COLO829 (cell line): ENCODE data around the gene NCK2.
"Not testable (repeated sequence)": the region's sequence is repeated elsewhere in the genome, so short reads cannot be mapped to it uniquely, and the experiment has no call there.

Experiments
- DNase-seq: peaks from one replicate; pipeline ENCODE4 v3.0.0; 2012; ENCODE audit warnings: low spot score

The NCK2 gene

GRCh38 chr2:105756435-105756834 lies 11.7 kb downstream of the NCK2 start:
- no peak for DNase-seq

- DNase-seq, result not testable (repeated sequence)
Measured at GRCh38 chr2:105756865-105757264, 12.2 kb downstream of the NCK2 start.

DNA sequence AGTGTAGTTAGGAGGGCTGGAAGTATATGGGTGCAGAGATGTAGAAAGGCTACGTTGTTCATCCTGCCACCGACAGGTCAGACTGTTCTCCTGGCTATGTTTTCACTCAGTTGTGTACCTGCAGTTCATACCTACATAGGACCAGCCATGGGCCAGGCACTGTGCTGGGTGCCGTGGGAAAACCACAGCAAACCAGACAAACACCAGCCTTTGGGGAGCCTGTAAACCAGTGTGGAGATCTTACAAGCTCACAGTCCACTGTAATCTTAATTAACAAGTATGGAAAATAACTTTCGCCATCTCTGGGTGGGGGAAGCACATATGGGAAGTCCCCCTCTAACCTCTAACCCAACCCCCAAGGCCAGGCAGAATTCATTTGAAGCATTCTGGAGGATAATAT lies 12.7 kb downstream of the NCK2 start:
- DNase-seq, result no peak

DNA sequence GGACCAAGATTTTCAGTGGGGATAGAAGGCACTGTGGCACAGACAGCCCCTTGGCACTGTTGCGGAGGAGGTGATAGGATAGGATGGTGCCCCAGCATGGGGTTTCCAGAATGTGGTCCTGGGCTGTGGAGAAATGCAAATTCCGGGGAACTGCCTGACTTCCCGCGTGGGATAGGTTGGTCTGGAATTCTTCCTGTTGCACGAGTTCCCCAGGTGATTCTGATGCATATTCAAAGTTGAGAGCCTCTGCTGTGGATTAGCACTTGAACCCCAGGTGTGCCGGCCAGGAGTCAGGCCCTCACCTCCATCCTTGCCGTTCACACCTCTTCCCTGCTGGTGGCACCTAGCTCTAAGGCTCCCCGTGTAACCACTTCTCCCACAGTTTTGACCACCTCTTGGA lies 15.5 kb downstream of the NCK2 start:
- DNase-seq, result no peak

DNA sequence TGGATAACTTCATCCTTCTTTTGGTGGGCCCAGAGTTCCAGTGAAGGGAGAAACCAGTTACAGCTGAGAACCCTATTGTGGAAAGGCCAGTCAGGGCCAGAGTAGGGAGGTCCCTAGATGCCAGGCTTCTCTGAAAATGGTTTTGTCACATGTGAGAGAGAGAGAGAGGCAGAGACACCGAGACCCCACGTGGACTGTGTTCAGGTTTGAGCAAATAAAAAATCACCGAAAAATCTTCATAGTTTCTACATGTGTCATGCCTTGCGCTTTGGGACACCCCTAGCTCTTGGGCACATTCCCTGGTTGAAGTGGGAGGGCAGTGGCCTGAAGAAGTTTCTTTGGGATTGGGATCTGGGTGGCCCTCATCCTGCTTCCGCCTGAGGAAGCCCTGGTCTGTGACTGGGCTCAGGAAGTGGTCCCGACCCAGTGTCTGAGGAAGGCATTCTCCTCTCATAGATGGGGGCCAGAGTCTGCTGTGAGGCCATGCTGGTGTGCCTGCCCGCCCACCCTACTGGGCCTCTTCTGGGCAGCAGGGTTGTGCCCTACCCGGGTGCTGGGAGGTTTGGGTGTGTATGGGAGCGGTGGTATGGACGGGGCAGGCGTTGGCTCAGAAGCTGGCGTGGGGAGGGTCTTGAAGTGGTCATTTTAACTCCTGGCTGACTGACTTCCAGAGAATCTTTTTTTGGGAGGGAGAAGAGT lies 16.1 kb downstream of the NCK2 start:
- no peak for DNase-seq

GRCh38 chr2:105761931-105762515 lies 17.3 kb downstream of the NCK2 start:
- DNase-seq, result no peak

DNA sequence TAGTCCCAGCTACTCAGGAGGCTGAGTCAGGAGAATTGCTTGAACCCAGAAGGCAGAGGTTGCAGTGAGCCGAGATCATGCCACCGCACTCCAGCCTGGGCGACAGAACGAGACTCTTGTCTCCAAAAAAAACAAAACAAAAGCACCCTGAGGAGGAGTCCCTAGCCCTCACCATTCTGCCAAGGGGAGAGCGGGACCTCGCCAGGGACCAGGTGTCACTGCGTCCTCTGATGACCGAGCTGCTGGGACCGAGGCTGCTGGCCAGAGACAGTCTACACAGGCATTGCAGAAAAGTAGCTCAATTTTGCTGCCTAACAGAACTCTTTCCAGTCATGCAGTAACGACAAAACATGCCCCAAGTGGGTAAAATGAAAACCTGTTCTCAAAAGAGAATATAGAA lies 18.4 kb downstream of the NCK2 start:
- DNase-seq, result no peak

DNA sequence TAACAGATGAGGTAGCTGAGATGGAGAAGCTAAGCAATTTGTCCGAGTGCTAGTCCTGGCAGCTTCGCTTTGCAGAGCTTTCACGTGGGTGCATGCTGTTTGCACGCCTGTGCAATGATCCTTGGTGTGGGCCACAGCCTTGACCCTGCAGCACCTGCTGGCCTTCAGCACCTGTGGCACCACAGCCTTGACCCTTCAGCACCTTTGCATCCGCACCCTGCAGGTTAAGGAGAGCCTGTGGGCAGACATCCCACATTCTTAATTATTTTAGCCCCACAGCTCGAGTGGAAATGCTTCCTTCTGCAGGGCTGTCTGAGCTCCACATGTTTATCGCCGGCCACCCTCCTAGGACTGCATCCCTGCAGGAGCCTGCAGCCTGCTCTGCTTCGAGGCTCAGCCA lies 19.3 kb downstream of the NCK2 start:
- no peak for DNase-seq

GRCh38 chr2:105765415-105766299 lies 20.9 kb downstream of the NCK2 start:
- no peak for DNase-seq

- no peak for DNase-seq
Measured at GRCh38 chr2:105766300-105766866, 21.7 kb downstream of the NCK2 start.

DNA sequence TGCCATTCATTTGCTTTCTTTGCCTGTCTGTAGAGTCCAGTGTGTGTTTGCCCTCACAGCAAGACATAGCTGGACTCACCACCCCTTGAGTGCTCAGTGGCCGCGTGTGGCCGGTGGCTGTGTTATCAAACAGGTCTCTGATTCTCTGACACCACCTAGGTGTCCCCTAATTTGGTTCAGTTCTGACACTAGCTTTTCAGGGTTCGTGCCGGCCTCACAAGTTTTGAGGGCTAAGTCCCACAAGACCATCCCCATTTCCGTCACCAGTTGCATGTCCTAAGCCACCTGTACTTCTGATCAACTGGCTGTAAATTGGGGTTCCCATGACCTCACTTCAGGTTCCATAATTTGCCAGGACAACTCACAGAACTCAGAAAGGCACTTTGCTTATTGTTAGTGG lies 23.5 kb downstream of the NCK2 start:
- DNase-seq, result no peak

DNA sequence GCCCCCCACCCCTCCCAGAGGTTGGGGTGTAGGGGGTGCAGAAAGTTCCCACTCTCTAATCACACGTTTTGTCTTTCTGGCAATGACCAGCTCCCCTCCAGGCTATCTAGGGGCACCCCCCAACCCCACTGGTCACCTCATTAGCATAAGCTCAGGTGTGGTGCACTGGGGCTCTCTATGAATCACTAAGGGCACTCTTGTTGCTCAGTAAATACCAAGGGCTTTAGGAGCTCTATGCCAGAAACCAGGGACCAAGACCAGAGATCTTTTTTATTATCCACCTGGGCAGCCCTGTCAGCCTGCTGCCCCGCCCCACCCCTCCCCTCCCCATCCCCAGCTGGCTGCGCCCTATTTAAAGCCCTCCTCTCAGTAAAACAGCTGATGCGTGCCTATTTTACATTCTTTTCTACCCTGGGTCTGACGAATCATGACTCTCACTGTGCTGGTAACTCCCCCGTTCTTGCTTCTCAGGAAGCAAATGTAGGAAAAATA lies 24.3 kb downstream of the NCK2 start:
- DNase-seq, result no peak

DNA sequence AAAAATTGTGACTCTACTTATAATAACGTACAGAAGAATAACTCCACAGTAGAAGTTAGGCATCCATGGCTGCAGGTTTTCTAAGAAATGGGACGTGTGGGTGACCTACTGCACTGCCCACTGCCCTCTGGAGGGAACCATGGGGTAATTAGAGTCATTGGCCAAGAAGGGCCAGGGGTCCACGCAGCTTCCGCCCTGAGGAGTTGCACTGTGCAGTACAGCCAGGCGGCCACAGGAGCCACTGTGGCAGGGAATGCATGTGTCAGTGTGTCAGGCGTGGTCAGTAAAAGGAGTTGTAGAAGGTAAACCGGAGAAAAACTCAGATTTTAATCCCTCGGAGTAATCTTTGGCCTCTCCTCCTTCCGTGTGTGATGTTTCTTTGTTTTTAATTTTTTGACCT lies 24.8 kb downstream of the NCK2 start:
- no peak for DNase-seq

- DNase-seq, result no peak
Measured at GRCh38 chr2:105770149-105770548, 25.4 kb downstream of the NCK2 start.

GRCh38 chr2:105771291-105771690 lies 26.6 kb downstream of the NCK2 start:
- not testable (repeated sequence) for DNase-seq

GRCh38 chr2:105771836-105772235 lies 27.1 kb downstream of the NCK2 start:
- DNase-seq, result no peak

- DNase-seq, result no peak
Measured at GRCh38 chr2:105772362-105772761, 27.6 kb downstream of the NCK2 start.

GRCh38 chr2:105773568-105773967 lies 28.9 kb downstream of the NCK2 start:
- no peak for DNase-seq

- no peak for DNase-seq
Measured at GRCh38 chr2:105774781-105775337, 30.1 kb downstream of the NCK2 start.

DNA sequence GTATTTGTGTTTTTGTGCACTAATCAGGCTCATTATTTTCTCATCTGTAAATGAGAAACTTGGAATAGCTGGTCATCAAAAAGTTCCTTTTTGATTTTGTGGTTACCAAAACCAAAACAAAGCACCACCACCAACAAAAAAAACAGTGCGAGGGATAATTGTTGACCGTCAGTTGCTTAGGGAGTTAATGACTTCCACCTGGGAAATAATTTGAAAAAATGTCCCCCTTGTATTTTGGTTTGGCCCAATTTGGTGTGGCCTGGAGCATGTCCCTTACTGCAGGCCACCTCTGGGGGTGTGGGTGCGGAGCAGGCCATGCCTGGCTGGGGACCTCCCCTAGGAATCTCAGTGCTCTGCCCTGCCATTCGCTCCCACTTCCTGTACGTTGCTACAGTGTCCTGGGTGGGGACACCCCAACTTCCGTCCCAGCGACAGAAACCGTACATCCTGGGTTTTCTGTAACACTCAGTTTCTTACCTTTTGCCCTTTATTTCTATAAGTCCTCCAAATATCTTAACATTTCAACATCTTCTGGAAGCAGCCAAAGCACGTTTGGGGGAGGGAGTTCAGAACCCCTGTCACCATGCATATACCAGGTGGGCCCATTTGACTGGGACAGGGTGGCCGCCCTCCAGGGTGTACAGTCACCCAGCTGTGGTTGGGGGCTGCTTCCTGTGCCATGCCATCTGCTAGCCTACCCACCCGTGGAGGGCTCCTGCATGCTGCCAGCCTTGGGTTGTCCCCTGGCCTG lies 31.3 kb downstream of the NCK2 start:
- DNase-seq, result no peak

- DNase-seq, result no peak
Measured at GRCh38 chr2:105776560-105776928, 31.8 kb downstream of the NCK2 start.
